B cell (primary cell): ENCODE results near the gene CYB5B. TPM values are rescaled to one million over a fixed set of nuclear protein-coding genes. Genes with fewer than 3 reads are reported as not detected.

ENCODE experiments used
- ATAC-seq: fragments of 200-7000 bp; cut with Tn5 transposase; one replicate; pipeline ENCODE4 v1.10.0; 2021; ENCODE audit warnings: low read depth, mild to moderate bottlenecking, moderate number of reproducible peaks, moderate library complexity
- CTCF ChIA-PET: fragments of 350-600 bp; sonication (Branson Sonifier 250); formaldehyde crosslinking; loops from one replicate; lab custom pipeline; 2021; ENCODE audit warnings: antibody characterized with exemption, inconsistent platforms; lab: Charles Lee
- POLR2A ChIA-PET: fragments of 350-600 bp; sonication (Branson Sonifier 250); formaldehyde crosslinking; loops from one replicate; lab custom pipeline; 2021; ENCODE audit warnings: antibody characterized with exemption; lab: Charles Lee
- DNase-seq: peaks from one replicate; pipeline ENCODE4 v3.0.0; 2013
- H2AFZ ChIP-seq: 2 replicates; pipeline ENCODE4 v1.6.1; 2012; ENCODE audit warnings: mild to moderate bottlenecking, low read depth, low read length; ENCODE audit not compliant: insufficient read depth, poor library complexity, severe bottlenecking
- H3K27ac ChIP-seq, 2 donors: 1 replicate in 1 of 2; 2 replicates in 1 of 2; pipeline ENCODE4 v1.5.1; 2012 to 2013; ENCODE audit warnings: low read length in 2 of 2, mild to moderate bottlenecking in 2 of 2, moderate library complexity in 1 of 2
- H3K27me3 ChIP-seq, 4 experiments: fragments of 200-600 bp in 1 of 4; sonication (generic) in 1 of 4; replicated peaks in 1 of 4; 1 replicate in 2 of 4; 2 replicates in 2 of 4; pipeline versions ENCODE4 v1.6.1 to v1.7.0; 2013 to 2016; ENCODE audit warnings: low read length in 3 of 4, mild to moderate bottlenecking in 2 of 4, mixed read lengths in 1 of 4, moderate library complexity in 1 of 4; ENCODE audit not compliant: insufficient read depth in 4 of 4, control insufficient read depth in 3 of 4; ENCODE audit errors: control extremely low read depth in 1 of 4
- H3K36me3 ChIP-seq, 2 experiments: replicated peaks in 1 of 2; 1 replicate in 1 of 2; 2 replicates in 1 of 2; pipeline versions ENCODE4 v1.6.1 to v1.7.1; 2013; ENCODE audit warnings: low read length in 1 of 2; ENCODE audit not compliant: insufficient read depth in 2 of 2, control insufficient read depth in 1 of 2; ENCODE audit errors: control extremely low read depth in 1 of 2, extremely low read depth in 1 of 2
- H3K4me1 ChIP-seq, 2 donors: fragments of 200-600 bp in 1 of 2; sonication (generic) in 1 of 2; 1 replicate in 1 of 2; 2 replicates in 1 of 2; pipeline versions ENCODE4 v1.5.1 to v1.6.1; 2013 to 2017; ENCODE audit warnings: low read length in 2 of 2; ENCODE audit not compliant: control insufficient read depth in 2 of 2, insufficient read depth in 2 of 2
- H3K4me2 ChIP-seq: replicated peaks from 2 replicates; pipeline ENCODE3; 2012; ENCODE audit warnings: mild to moderate bottlenecking, low read depth, low read length; ENCODE audit not compliant: poor library complexity, severe bottlenecking
- H3K4me3 ChIP-seq, 5 experiments: fragments of 200-600 bp in 1 of 5; sonication (generic) in 1 of 5; 1 replicate in 3 of 5; 2 replicates in 2 of 5; pipeline versions ENCODE4 v1.5.1 to v1.7.0; 2011 to 2016; ENCODE audit warnings: low read length in 4 of 5, mild to moderate bottlenecking in 4 of 5, low read depth in 2 of 5, control low read depth in 1 of 5, moderate library complexity in 1 of 5; ENCODE audit not compliant: insufficient read depth in 1 of 5; ENCODE audit errors: control extremely low read depth in 1 of 5, extremely low read depth in 1 of 5
- H3K79me2 ChIP-seq: fragments of 200-600 bp; sonication (generic); one replicate; pipeline ENCODE4 v1.6.0; 2016; ENCODE audit warnings: low read length; ENCODE audit not compliant: control insufficient read depth, insufficient read depth
- H3K9ac ChIP-seq: fragments of 200-600 bp; sonication (generic); 2 replicates; pipeline ENCODE4 v1.6.1; 2017; ENCODE audit warnings: mild to moderate bottlenecking, low read length, moderate library complexity
- H3K9me3 ChIP-seq, 3 donors: one replicate each; pipeline versions ENCODE4 v1.6.1 to v1.7.1; 2013; ENCODE audit warnings: low read length in 2 of 3; ENCODE audit not compliant: control insufficient read depth in 2 of 3, insufficient read depth in 1 of 3; ENCODE audit errors: control extremely low read depth in 1 of 3
- H4K20me1 ChIP-seq: 2 replicates; pipeline ENCODE4 v1.6.0; 2012; ENCODE audit warnings: mild to moderate bottlenecking, low read length; ENCODE audit not compliant: insufficient read depth, control insufficient read depth, poor library complexity, severe bottlenecking
- H3K27ac Mint-ChIP-seq: one replicate; pipeline ENCODE4 v1.8.0; 2021; ENCODE audit warnings: mixed read lengths
- H3K27me3 Mint-ChIP-seq: one replicate; pipeline ENCODE4 v1.8.0; 2021; ENCODE audit warnings: mixed read lengths
- H3K4me1 Mint-ChIP-seq: one replicate; pipeline ENCODE4 v1.8.0; 2021; ENCODE audit warnings: mixed read lengths
- H3K4me3 Mint-ChIP-seq: one replicate; pipeline ENCODE4 v1.8.0; 2021; ENCODE audit warnings: mixed read lengths
- H3K9me3 Mint-ChIP-seq: one replicate; pipeline ENCODE4 v1.8.0; 2022; ENCODE audit warnings: mixed read lengths; ENCODE audit not compliant: insufficient read depth
- CTCF ChIP-seq: fragments of 200-600 bp; IDR thresholded peaks from one replicate; pipeline ENCODE4 v1.8.0; 2022; ENCODE audit warnings: antibody characterized with exemption, mild to moderate bottlenecking
- EZH2 ChIP-seq: IDR thresholded peaks from 2 replicates; pipeline ENCODE4 v1.6.1; 2012; ENCODE audit warnings: borderline replicate concordance, low read depth, mild to moderate bottlenecking, moderate library complexity, low read length; ENCODE audit not compliant: insufficient read depth, poor library complexity, severe bottlenecking
- WGBS: methylation state at CpG from one replicate; pipeline ENCODE4 v1.1.5; 2013; ENCODE audit warnings: missing lambda C conversion rate; ENCODE audit not compliant: insufficient coverage; 5-methylcytosine and 5-hydroxymethylcytosine counted together
- intact Hi-C: fragments of 100-400 bp; cut with micrococcal nuclease; formaldehyde crosslinking; loops from one replicate; pipeline ENCODE4 v1.10.0; 2022
- polyA plus RNA-seq: library from polyadenylated mRNA; depleted of rRNA; stranded (reverse); fragments of >200 nt; gene quantifications from 2 replicates; pipeline ENCODE4 v1.2.3, GENCODE V29; 2012
- total RNA-seq, 2 donors: library from RNA; stranded (reverse); fragments of 120-200 nt in 1 of 2; gene quantifications; 1 replicate in 1 of 2; 2 replicates in 1 of 2; pipeline versions ENCODE4 v1.2.3 to v1.2.4, GENCODE V29; 2013 to 2022

CYB5B gene
- total and polyA plus RNA-seq, 2 donors (not counting 1 experiment from before 2014, with no cell fraction given), result 21.5 to 64.7 TPM

- WGBS, result 100% methylated on average over 4 of the region's 5 CpGs
- Histone ChIP-seq H3K27ac (no peak overlapping the region), H3K36me3 (no peaks in the 10 kb centered on the region), H3K4me2 (no peak overlapping the region), H3K4me3 (no peak overlapping the region), H3K27me3 (no peaks in the 10 kb centered on the region), H3K9ac (no peak overlapping the region), H3K4me1 (peaks cover 0 to 3% of the 10 kb centered on the region in 2 donors), H3K9me3 (no peaks in the 10 kb centered on the region), H3K79me2 (no peaks in the 10 kb centered on the region), H2AFZ (no peak overlapping the region), H4K20me1 (no peaks in the 10 kb centered on the region)
- DNase-seq (no peak), ATAC-seq (no peak)
- Mint-ChIP-seq H3K4me1 (peaks cover 11% of the 10 kb centered on the region), H3K27ac (no peak overlapping the region), H3K27me3 (no peaks in the 10 kb centered on the region), H3K9me3 (no peaks in the 10 kb centered on the region), H3K4me3 (no peak overlapping the region)
- ChIA-PET POLR2A (no interaction called here), CTCF (no interaction called here)
- intact Hi-C loops, result no loop called here
- TF ChIP-seq CTCF, result no peak
- TF ChIP-seq EZH2, result no peak
These were observed 59.2 kb downstream of the CYB5B start for GRCh38 chr16:69483611-69484010.

- no peak overlapping the region for H3K4me3 ChIP-seq
- WGBS, result no CpG with 5 or more reads among the region's 2 CpGs
- POLR2A ChIA-PET, result no interaction called here
These were observed 60.9 kb downstream of the CYB5B start for GRCh38 chr16:69485361-69485760.

More at GRCh38 chr16:69485361-69485760, 60.9 kb downstream of the CYB5B start:
- Histone ChIP-seq H3K27me3 (no peaks in the 10 kb centered on the region), H2AFZ (no peak overlapping the region), H3K27ac (no peak overlapping the region), H3K9me3 (no peaks in the 10 kb centered on the region), H3K4me2 (no peak overlapping the region), H3K9ac (no peak overlapping the region), H3K36me3 (no peaks in the 10 kb centered on the region), H3K79me2 (no peaks in the 10 kb centered on the region), H4K20me1 (no peaks in the 10 kb centered on the region), H3K4me1 (peaks cover 0 to 3% of the 10 kb centered on the region in 2 donors)
- Mint-ChIP-seq H3K4me1 (peaks cover 8% of the 10 kb centered on the region), H3K4me3 (no peak overlapping the region), H3K27me3 (no peaks in the 10 kb centered on the region), H3K27ac (no peak overlapping the region), H3K9me3 (no peaks in the 10 kb centered on the region)
- no peak for TF ChIP-seq EZH2
- no peak for TF ChIP-seq CTCF
- no peak for ATAC-seq
- CTCF ChIA-PET, result no interaction called here
- no peak for DNase-seq
- intact Hi-C loops, result no loop called here
